ENCODE results near the gene NFATC2. TPM values are rescaled to one million over a fixed set of nuclear protein-coding genes. Genes with fewer than 3 reads are reported as not detected.
"Not testable (repeated sequence)": the region's sequence is repeated elsewhere in the genome, so short reads cannot be mapped to it uniquely, and the experiment has no call there.

Gene NFATC2
- total RNA-seq, 1 donor from 2014 or later, result 87.5 TPM

DNA sequence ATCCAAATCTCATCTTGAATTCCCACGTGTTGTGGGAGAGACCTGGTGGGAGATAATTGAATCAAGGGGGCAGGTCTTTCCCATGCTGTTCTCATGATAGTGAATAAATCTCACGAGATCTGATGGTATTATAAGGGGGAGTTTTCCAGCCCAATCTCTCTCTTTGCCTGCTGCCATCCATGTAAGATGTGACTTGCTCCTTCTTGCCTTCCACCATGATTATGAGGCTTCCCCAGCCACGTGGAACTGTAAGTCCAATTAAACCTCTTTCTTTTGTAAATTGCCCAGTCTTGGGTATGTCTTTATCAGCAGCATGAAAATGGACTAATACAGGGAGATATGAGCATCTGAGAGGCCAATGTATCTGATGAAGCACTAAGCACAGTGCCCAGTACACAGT lies 26.0 kb upstream of the NFATC2 start:
- intact Hi-C loops (cut with micrococcal nuclease), result not testable (repeated sequence)

DNA sequence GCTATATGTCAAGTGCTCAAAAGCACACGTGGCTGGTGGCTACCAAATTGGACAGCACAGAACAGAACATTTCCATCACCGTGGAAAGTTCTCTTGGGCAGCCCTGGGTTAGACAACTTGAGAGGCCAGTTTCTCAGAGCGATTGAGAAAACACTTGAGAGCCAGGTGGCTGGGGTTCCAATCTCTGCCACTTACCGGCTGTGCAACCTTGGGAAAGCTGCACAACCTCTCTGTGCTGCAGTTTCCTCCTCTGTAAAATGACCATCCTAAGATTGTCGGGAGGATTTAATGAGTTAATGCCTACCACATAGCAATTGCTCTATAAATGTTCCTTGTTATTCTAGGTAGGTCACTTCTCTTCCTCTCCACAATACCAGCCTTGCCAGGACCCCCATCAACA lies 25.1 kb upstream of the NFATC2 start:
- intact Hi-C loops (cut with micrococcal nuclease), result no loop called here

DNA sequence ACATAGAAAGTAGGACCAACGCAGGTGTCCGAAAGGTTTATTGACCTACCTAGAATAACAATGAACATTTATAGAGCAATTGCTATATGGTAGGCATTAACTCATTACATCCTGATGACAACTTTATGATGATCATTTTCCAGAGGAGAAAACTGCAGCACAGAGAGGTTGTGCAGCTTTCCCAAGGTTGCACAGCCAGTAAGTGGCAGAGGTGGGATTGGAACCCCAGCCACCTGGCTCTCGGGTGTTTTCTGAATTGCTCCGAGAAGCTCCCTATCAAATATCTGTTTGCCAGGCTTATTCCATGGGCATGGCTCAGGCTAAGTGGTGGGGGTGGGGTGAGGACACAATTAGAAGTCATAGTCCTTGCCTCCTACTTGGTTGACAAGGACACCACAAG lies 24.1 kb upstream of the NFATC2 start:
- intact Hi-C loops (cut with micrococcal nuclease), result no loop called here

DNA sequence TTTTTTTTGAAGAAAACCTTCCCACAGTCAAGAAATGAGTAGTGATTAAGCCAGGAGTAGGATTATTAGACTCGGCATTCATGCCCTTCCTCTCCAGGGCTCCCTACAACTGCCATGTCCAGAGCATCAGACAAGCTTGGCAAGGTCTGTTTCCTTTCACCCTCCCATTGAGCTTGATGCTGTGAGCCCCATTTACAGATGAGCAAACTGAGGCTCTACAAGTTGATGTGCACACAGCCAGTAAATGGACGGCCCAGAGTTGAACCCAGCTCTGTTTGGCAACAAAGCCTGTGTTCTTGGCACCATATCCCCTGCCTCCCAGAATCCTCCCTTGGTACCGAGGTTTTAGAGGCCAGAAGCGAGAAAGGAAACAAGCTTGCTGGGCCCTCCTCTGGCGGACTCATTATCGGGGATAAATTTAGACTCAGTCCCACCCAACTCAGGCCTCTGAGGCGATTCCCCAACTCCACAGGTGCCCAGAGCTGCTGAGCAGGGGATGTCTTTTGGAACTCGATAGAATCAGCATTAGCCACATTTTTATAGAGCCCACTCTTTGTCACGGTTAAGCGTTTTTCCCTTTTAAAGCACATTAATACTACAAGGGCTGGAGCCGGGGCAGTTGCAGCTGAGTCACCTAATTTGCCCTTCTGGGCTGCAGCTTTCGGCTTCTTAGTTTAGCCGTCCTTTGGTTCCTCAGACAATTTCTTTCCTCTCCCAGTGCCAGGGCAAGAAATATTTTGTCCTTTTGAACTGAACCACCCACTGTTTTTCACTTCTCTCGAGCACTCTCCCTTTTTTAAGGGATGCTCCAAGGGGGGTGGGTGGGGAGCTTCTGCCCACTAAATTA lies 23.0 kb upstream of the NFATC2 start:
- intact Hi-C loops (cut with micrococcal nuclease), result no loop called here

DNA sequence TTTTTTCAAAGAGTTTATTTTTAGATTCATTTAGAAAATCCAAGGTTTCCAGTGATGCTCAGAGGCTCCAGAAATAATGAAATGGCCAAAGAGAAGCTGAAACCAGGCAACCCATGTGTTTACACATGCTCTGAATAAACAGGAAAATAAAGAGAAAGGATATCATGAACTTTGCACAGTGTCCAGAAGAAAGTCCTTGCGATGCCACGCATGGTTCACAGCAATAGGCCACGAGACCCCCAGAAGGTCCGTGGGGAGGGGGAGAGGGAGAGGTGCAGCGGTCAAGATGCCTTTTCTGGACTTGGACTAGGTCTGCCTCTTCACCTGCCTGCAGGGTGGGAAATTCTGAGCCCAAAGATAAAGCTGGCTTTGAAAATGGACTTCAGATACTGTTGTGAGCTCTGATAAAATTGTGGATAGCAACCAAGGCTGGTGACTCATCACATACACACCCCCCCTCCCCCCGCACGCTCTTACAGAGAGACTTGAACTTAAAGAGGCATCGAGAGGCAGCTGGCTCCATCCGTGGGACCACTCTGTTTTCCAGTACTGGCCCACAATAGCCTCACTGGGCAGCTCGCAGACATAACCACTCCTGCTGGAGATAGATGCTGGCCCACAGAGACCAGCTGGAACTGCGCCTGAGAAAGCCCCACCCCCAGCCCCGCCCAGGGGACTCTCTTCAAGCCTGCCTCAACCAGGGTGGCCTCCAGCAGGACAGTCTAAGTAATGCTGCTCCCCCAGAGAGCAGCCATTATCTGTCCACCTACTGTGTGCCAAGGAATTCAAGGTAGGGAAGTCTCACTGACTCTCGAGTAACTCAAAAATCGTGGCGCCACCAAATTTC lies 21.2 kb upstream of the NFATC2 start:
- intact Hi-C loops (cut with micrococcal nuclease), result loop anchor here (2.0 kb wide), 1 partner anchor 23 kb away; no protein-coding TSS in a partner anchor

DNA sequence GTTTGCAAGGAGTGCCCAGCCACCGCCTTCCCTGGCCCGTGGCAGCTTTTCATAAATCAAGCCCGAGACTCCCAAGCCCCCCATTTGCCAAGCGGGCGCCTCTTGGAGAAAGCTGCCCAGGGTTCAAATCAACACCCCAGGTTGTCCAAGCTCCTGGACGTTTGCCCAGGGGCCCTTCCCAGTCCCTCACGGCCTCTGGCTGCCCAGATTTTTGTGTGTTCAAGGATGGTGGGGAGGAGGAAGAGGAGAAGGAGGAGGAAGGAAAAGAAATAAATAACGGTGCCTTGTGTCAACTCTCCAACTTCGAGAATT lies 20.6 kb upstream of the NFATC2 start:
- intact Hi-C loops (cut with micrococcal nuclease), result loop anchor here (2.0 kb wide), 1 partner anchor 22 kb away; no protein-coding TSS in a partner anchor

DNA sequence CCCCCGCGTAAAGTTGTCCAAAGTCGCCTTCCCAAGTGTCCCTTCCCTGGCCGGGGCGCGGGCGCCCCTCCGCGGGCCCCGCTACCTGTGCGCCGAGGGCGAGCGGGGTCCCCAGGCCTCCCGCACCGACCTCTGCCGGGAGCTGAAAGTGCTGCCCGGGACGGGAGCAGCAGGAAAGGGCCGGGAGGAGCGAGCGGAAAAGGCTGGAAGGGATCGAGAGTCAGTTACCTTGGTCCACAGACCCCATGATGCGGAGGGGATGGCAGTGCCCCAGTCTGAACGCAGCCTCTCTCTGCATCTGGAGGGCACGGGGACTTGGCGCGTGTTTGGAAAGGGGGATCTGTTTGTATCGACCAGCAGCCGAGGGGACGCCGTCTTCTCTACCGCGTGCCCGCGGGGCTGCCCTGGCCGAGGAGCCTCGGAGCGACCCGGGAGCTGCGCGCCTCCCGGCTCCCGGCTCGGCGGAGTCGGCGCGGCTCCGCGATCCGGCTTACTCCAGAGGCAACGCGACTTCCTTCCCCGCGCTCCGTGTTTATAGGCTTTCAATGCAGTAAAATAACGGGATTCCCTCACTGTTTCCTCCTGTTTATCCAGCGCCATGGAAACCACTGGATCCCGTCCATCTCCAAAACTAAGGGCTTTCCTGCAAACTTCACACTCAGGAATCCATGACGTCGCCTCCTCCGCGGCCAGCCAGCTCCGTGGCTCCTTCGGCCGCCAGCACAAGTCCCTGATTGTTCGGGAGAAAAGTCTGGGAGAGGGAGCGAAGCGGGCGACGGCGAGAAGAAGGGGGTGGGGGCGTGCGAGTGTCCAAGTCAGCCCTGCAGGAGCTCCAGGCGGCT lies 20.0 kb upstream of the NFATC2 start:
- intact Hi-C loops (cut with micrococcal nuclease), result loop anchor here (2.0 kb wide), 1 partner anchor 22 kb away; no protein-coding TSS in a partner anchor

DNA sequence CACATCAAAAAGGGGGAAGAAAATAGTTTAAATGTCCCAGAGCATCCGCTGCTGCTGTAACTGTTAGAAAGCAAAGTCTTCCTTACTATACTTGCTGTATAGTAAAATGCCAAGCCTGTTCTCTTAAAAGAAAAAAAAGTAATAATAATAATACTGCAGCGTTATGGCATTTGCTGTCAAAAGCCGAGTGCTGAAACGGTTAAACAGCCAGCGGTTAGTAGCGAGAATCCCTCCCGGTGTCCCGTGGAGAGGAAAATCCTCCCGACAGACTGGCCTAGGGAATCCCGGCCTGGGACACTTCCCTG lies 19.5 kb upstream of the NFATC2 start:
- intact Hi-C loops (cut with micrococcal nuclease), result loop anchor here (2.0 kb wide), 1 partner anchor 21 kb away; no protein-coding TSS in a partner anchor

DNA sequence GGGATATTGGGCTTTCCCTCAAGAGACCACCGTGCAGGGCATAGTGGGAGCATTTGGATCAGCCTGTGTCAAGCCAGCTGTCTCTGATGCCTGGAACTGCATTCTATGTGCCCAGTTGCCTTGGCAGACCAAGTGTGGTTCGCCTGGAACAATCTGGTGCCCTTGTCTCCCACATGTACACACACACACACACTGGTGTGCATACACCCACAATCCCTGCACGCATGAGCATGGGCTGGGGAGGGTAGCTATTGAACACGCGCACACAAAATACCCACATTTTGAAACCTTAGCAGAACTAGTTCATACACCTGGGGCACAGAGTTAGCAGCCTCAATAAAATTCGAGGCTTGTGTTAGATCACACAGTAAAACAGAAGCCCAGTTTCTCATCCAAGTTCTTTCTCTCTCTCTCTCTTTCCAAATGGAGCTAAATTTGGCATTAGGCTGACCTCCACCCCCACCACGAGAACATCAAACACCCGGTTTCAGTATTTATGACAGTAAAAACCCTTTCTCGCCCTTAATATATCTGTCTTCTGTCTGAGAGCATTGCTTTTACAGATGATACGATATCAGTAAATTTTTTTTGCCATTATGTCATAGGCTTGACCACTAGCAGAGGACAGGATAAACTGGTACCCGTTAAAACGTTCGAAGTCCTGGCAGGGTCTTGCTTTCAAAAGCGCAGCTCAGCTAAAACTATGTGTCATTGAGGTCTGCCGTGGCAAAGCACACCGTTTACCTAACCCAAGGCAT lies 18.2 kb upstream of the NFATC2 start:
- intact Hi-C loops (cut with micrococcal nuclease), result no loop called here

DNA sequence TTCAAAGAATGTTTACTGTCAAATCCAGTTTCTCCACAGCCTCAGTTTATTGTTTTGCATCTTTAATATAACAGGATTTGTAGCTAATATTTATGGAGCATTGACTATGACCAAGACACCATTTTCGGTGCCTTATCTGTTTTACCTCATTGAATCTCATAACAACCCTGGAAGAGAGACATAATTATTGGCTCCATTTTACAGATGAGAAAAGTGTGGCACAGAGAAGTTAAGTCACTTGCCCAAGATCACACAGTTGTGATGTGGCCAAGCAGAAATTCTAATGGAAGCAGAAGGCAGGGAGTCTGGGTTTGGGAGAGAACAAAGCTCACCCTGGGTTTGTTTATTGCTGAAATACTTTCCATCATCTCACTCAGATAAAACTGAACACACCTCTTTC lies 17.5 kb upstream of the NFATC2 start:
- intact Hi-C loops (cut with micrococcal nuclease), result no loop called here

DNA sequence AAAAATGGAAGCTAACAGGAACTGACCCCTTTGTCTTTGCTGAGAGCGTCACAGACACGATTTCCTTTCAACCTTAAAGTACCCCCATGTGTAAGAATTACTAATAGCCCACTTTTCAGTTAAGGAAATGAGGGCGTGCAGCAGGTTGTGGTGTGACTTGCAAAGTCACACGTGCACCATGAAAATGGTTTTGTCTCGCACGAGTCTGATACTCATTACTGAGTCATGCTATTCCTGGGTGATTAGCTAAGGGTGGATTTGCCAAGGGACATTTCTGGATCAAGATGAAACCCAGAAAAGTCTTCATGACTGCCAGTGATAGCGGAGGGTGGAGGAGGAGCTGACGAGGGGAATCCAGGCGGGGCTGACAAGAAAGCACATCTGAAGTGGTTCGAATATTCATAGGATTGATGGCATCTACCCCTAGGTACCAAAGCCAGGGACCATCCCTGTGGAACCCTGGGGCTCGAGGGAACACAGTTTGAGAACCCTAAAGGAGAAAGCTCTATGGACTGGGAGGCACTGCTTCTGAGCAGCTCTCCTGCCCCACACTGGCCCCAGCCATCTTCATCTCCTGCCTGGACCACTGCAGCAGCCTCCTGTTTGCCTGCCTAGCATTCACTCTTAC lies 12.1 kb upstream of the NFATC2 start:
- intact Hi-C loops (cut with micrococcal nuclease), result no loop called here

DNA sequence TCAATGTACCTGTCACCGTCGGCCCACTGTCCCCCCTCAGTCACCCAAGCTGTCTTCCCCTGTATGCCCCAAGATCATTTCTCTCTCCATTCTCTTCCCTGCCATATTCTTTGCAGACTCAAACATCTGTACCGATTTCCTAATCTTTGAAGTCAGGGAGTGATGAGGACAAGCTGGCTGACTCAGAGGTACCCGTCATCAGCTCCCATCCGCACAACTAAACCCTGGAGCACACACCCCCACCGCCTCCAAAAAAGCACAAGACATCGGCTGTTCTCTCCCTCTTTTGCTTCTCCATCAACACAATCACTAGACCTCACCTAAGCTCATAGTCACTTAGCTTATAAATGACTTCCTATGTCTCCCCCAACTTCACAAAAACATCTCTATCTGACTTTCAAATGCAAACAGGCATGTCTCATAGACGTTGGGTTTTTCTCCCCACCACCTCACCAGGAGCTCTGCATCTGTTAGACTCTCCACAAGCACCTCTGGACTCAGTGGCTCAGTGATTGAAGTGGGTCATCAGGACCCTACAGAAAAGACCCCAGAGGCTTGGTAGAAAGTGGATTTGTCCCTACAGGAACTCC lies 11.5 kb upstream of the NFATC2 start:
- intact Hi-C loops (cut with micrococcal nuclease), result no loop called here

DNA sequence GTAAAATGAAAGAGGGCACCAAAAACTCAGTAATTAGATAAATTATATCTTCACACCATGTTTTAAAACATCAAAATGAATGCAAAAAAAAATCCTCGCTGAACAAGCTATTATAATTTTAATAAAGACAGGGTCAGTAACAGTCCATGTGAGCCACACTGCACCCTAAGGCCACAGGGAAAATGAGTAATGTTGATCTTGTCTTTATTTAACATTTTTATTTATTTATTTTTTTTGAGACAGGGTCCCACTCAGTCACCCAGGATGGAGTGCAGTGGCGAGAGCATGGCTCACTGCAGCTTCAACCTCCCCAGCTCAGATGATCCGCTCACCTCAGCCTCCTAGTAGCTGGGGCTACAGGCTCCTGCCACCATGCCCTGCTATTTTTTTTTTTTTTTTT lies 8.7 kb upstream of the NFATC2 start:
- intact Hi-C loops (cut with micrococcal nuclease), result no loop called here

DNA sequence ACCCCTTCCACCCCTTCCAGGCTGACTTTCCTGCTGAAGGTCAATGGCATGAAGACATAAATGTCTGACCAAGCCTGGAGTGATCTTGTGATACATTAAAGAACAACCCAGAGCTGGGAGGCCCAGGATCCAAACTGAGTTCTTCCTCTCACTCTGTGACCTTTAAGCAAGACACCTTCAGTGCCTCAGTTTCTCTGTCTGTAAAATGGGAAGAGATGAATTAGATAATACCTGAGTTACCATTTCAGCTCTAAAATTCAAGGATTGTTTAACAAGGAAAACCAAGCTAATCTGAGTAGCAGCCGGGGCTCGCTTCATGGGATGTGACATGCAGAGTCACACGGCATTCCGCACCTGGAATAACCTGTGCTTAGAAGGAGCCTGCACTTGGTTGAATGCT lies 7.0 kb upstream of the NFATC2 start:
- intact Hi-C loops (cut with micrococcal nuclease), result no loop called here

DNA sequence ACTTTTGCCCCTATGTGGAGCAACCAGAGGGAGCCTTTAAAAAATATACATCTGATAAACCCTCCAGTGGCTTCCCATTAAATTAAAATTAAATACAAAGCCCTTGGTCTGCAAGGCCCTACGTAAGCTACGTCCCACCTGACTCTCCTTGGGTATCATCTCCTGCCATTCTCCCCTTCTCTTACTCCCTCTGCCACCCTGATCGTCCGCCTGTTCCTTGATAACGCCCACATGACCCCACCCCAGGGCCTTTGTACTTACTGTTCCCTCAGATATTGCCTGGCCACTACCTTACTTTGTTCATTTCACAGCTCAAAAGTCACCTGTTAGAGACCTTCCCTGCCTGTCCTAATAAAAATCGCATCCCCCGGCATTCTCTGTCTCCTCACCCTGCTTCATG lies 5.4 kb upstream of the NFATC2 start:
- intact Hi-C loops (cut with micrococcal nuclease), result no loop called here

DNA sequence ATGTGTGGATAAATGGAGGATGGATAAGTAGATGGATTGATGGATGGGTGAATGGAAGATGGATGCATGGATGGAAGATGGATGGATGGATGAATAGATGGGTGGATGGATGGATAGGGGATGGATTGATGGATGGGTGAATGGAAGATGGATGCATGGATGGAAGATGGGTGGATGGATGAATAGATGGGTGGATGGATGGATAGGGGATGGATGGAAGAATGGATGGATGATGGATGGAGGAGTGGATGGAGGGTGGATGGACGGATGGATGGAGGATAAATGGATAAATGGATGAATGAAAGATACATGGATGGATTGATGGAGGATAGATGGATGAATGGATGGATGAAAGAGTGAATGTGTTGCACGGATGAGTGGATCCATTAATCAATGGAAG lies 3.0 kb upstream of the NFATC2 start:
- intact Hi-C loops (cut with micrococcal nuclease), result no loop called here

DNA sequence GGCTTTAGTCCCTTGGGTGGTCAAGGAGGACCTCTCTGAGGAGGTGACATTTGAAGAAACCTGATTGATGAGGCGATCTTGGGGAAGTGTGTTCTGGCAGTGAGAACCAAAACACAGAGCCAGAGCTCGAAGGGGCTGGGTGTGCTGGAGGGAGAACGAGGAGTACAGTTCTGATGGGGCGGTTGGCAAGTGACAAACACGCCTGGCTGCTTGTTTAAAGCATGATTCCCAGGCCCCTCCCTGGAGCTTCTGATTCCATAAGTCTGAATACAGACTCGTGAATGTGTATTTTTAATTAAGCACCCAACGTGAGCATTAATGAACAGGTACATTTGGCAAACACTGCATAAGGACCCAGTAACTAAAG lies 886 bp upstream of the NFATC2 start:
- intact Hi-C loops (cut with micrococcal nuclease), result loop anchor here (5.0 kb wide), 1 partner anchor 489 kb away; no protein-coding TSS in a partner anchor

DNA sequence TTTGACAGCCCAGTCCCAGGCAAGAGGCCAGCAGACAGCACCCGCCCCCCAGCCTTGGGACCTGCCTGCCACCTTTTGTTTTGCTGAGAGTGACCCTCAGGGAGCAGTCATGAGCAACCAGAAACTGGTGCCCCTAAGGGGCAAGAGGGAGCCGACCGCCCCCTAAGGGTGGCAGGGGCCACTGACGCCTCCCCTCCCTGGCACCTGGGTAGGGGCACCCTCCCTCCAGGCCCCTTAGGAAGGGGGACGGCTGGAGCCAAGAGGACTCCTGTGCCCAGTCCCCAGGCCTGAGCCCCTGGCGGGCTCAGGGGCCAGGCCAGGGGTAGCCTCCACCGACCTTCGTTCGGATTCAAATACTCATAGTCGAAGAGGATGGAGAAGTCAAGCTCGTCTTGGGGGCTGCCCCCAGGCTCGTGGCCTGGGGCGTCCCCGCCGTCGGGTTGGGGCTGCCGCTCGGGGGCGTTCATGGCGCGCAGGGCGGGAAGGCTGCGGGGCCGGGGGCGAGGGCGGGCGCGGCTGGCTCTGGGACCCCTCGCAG lies 417 bp downstream of the NFATC2 start:
- intact Hi-C loops (cut with micrococcal nuclease), result loop anchor here (1.0 to 5.0 kb wide), 2 partner anchors 490 to 748 kb away; no protein-coding TSS in a partner anchor

DNA sequence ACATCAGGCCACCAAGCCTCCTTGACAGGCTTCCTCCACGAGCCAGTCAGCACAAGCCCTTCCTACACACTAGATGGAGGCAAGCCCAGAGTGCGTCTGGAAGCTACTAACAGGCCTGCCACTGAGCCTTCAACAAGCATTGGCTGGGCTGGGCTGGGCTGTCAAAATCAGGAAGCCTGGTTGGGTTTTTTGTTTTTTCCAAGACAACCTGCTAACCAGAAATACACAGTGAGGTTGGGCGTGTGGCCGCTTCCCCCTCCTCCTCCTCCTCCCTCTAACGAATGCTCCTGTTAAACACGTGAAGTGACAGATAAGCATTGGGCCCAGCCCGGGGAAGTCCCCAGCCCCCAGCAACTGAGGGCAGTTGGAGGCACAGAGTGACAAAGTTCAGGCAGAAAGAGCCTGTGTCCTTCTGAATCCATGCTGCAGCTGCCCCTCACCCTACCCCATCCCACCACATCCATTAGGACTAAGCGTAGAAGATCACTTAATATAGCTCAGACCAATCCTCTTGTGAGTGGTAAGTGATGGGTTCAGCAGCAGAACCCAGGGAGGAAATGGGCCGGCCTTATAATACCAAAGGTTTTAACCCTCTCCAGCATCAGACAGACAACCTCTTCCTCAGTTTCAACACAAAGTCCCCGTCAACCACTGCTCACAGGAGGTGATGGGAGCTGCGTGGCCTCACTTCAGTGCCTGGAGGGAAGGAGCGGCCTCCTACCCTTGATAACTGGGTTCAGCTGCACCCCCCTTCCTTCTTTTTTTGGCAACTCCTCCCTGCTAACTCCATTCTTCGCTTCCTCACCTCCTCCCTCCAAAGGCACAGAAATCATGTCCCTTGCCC lies 1.1 kb downstream of the NFATC2 start:
- intact Hi-C loops (cut with micrococcal nuclease), result loop anchor here (1.0 to 5.0 kb wide), 12 partner anchors 10 to 747 kb away; partner anchors contain the start of gene ADNP

All from T-helper 1 cell treated with Interleukin-12 subunit alpha and Interleukin-12 subunit beta and Interleukin-4 antibody, amounts not matched to agents 30 ng/mL and 1 ng/mL, for 36 hours (primary cell).